NCI-H345 treated with DMSO at 0.1 percent for 48 hours (cell line): ENCODE results near the gene STAT5B.
"Not testable (repeated sequence)": the region's sequence is repeated elsewhere in the genome, so short reads cannot be mapped to it uniquely, and the experiment has no call there.

Experiments
- DNase-seq: peaks from one replicate; lab custom pipeline; 2025; ENCODE audit not compliant: unreplicated experiment; lab: John Stamatoyannopoulos, UW

Gene STAT5B

DNA sequence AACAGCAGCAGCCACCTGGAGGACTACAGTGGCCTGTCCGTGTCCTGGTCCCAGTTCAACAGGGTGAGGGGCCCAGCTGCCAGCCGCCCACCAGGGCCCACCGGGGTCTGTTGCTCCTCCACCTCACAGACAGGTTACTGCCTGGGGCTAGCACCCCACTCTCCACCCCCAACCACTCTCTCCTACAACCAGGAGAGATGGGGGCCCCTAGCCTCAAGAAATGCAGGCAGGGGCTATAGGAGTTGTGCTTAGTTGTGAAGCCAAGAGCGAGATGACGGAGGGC, 30.1 kb upstream of the STAT5B start:
- no peak for DNase-seq

DNA sequence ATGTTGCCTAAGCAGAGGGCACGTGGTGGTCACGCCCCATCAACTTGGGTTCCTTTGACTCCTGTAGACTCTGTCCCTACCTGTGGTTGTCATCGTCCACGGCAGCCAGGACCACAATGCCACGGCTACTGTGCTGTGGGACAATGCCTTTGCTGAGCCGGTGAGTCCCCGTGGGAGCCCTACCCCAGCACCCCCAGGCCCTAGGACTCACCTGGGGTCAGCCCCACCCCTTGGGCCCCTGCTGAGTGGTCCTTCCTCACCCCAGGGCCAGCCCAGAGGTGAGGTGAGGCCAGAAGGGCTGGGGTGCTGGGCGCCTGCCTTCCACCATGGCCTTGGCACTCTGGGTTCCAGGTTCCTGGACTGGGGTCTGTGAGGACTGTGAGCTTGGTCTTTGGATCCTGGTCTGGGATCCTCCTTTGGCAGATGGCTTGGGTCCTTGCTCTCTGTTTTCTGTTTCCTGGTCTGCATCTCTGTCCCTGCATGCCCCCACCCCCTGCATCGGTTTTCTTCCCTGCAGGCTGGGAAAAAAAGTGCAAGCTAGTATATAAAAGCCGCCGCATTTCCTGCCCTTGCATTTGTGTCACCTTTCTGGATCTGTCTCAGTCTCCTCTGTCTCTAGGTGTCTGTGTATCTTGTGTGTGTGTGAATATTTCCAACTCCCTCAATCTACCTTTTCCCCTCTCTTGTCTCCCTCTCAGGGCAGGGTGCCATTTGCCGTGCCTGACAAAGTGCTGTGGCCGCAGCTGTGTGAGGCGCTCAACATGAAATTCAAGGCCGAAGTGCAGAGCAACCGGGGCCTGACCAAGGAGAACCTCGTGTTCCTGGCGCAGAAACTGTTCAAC, 29.6 kb upstream of the STAT5B start:
- no peak for DNase-seq

DNA sequence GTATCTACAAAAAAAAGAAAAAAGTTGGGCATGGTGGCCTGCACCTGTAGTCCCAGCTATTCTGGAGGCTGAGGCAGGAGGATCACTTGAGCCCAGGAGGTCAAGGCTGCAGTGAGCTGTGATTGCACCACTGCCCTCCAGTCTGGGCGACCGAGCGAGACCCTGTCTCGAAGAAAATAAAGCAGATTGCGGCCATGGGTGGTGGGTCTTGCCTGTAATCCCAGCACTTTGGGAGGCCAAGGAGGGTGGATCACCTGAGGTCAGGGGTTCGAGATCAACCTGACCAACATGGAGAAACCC, 28.8 kb upstream of the STAT5B start:
- DNase-seq = not testable (repeated sequence)

DNA sequence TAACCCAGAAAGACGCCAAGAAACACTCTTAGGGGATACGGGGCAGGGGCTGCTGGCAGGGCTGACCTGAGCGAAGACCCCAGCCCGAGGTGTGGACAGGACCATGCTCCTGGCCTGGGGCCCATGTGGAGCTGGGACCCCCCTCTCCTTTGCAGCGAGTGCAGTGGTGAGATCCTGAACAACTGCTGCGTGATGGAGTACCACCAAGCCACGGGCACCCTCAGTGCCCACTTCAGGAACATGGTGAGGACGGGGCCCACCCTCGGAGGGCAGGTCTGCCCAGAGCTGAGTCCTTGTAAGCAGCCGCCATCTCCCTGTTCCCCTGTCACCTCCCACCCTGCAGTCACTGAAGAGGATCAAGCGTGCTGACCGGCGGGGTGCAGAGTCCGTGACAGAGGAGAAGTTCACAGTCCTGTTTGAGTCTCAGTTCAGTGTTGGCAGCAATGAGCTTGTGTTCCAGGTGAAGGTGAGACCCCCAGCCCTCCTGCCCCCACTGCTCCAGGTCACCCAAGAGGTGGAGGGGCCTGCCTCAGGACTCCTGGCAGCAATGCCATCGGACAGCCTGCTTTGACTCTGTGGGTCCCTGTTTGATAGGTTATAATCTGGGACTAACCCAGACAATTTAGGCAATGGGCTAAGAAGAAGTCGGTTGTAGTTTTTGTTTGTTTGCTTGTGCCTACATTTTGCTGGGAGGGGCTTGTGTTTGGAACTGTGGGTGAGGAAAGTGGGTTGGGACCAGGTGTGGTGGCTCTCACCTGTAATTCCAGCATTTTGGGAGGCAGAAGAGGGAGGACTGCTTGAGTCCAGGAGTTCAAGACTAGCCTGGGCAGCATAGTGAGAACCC, 28.2 kb upstream of the STAT5B start:
- DNase-seq = no peak

DNA sequence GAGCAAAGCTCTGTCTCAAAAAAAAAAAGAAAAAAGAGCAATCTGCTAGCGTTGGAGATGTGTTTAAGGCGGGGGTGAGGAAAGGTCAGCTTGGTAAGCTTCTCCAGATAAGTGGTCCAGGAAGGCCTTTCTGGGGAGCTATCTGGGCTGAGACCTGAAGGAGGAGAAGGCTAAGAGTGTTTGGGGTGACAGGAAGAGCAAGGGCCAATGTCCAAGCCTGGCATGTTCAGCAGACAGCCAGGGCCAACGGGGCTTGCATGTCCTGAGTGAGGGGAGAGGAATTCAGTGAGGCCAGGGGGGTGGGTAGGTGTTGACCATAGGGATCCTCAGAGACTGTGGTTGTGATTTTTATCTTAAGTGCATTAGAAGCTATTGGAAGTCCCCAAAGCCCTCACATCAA, 27.5 kb upstream of the STAT5B start:
- no peak for DNase-seq

DNA sequence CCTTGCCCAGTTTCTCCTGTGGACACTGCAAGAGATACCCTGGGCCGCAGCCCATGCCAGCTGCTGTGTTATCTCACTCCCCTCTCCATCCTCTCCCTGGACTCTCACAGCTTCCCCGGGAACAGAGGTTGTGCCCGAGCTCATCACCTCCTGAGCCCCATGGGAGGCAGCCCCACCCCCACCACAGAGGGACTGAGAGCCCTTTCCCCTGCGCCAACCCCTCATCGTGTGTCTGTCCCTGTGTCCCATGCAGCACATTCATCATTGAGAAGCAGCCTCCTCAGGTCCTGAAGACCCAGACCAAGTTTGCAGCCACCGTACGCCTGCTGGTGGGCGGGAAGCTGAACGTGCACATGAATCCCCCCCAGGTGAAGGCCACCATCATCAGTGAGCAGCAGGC, 24.8 kb upstream of the STAT5B start:
- no peak for DNase-seq

DNA sequence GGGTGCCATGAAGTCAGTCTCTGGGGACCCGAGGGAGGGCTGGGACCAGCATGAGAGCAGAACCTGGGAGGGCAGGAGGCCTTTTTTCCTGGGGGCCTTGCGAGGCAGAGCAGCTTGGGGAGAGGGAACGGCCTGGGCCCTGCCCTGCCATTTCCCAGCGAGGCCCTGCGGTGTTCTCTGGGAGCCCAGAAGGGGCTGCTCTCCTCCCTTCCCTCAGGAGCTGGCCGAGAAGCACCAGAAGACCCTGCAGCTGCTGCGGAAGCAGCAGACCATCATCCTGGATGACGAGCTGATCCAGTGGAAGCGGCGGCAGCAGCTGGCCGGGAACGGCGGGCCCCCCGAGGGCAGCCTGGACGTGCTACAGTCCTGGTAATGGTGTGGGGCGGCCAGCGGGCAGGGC, 23.7 kb upstream of the STAT5B start:
- not testable (repeated sequence) for DNase-seq

DNA sequence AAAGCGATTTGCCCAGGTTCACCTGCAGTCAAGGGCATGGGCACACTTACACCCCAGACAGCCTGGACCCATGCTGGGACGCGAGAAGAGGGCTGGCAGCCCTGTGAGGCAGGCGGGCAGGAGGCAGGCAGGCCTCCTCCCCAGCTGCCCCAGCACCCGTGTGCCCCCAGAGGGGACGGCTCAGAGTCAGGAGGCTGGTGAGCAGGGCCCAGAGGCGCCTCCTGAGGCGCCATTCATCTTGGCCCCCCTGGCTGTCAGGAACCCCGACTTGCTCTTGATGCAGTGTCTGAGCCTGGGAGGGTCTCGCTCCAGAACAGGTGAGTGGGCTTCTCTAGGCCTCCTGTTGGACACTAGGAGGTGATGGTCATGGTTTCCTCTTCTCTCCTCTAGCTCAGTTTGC, 23.2 kb upstream of the STAT5B start:
- DNase-seq = not testable (repeated sequence)

DNA sequence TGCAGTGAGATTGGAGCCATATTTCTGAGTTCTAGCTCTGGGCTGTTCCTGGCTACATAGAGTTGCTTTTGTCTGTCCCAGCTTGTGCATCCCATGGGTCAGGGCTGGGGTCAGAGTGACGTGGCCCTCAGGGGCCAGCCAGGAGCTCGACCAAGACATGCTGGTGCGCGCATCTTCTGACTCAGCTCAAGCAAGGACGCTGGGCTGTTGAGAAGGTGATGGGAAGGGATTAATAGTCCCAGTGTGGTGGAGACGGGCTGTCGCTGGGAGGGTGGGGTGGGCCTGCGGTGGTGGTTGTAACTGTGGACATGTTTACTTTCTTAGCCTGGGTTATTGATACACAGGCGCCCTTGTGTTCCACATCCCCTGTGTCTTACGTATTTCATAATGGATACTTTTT, 21.6 kb upstream of the STAT5B start:
- DNase-seq = not testable (repeated sequence)

DNA sequence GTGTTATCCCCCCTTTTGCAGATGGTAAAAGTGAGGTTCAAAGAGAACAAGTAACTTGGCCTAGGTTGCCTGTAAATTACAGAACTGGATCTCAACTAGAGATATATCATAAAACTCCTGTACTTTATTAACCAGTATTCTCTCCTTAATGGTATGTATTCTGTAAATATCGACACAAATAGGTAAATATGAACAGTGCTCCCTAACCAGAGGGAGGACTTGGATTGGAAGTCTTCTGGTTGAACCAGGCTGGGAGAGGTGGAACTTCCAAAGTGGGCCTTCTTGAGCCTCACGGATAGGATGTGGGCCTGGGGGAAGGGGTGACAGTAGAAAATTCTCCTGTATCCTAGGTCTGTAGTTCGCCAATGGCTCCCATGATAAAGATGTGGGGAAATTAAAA, 19.8 kb upstream of the STAT5B start:
- no peak for DNase-seq

DNA sequence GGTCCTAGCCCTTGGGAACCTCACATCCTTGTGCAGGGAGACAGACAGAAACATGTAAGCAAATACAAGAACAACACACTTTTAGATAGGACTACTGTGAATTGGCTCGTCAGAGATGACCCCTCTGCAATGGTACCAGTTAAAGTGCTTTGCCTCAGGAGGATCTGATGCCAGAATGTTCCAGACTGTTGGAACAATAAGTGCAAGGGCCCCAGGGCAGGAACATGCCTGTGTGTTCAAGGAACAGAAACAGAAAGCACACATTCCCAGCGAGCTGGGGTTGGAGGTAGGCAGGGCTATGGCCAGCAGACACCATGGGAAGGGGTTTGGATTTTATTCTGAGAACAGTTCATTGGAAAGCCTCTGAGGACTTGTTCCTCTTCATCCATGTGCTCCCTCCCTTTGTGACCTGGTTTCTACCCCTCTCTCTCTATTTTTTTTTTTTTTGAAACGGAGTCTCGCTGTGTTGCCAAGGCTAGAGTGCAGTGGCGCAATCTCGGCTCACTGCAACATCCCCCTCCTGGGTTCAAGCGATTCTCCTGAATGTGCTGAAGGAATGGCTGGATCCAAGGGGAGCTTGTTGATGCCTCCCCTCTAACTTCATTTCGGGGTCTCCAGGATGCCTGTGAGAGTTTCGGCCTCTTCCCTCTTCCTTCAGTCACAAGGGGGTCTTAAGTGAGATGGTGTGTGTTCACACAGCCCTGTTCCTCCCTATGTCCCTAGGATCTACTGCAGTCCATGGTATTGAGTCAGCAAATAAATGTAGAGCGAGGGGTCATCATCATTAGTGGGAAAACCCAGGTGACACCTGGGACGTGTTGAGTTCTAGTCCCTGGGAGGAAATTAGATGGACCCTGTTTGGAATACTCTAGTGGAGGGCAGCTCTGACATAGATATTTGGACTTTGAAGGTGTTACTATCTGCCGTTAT, 18.5 kb upstream of the STAT5B start:
- DNase-seq = no peak

DNA sequence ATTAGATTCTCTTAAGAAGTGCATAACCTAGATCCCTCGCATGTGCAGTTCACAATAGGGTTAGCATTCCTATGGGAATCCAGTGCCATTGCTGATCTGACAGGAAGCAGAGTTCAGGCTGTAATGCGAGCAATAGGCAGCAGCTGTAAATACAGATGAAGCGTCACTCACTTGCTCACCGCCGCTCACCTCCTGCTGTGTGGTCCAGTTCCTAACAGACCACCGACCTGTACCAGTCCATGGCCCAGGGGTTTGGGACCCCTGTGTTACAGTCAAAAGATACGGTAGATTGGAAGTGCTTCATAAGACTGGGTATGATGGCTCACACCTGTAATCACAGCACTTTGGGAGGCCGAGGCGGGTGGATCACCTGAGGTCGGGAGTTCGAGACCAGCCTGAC, 14.9 kb upstream of the STAT5B start:
- no peak for DNase-seq

DNA sequence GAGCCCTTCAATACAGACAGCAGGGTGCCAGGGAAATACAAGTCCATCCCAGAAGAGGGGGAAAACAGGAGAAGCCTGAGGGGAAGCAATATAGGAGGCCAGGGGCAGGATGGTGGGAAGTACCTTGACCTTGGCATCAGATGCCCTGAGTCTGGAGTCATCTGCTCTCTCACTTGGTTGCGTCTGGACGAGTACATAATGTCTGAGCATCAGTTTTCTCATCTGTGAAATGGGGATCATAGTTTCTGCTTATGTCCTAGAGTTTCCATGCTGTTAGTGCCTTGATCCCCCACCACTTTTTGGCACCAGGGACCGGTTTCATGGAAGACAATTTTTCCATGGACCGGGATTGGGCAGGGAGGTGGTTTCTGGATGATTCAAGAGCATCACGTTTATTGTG, 14.4 kb upstream of the STAT5B start:
- DNase-seq = no peak

DNA sequence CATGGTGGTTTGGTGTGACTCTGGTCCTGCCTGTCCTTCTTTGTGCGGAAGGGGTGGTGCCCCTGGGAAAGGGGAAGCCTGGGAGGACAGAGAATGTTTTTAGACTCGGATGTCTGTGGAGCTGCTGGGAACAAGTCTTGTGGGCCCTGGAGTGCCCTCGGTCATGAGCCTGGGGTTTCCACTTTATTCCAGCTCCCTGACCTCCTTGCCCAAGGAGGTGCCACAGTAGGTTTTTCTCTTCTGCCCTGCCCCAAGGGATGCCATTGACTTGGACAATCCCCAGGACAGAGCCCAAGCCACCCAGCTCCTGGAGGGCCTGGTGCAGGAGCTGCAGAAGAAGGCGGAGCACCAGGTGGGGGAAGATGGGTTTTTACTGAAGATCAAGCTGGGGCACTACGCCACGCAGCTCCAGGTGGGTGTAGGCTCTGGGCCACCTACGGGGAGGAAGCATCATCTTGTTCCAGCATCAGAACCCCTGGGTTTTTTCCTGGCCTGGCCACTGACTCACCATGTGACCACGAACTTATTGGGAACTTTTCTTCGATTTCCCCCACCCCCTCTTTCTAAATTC, 13.5 kb upstream of the STAT5B start:
- DNase-seq = no peak

DNA sequence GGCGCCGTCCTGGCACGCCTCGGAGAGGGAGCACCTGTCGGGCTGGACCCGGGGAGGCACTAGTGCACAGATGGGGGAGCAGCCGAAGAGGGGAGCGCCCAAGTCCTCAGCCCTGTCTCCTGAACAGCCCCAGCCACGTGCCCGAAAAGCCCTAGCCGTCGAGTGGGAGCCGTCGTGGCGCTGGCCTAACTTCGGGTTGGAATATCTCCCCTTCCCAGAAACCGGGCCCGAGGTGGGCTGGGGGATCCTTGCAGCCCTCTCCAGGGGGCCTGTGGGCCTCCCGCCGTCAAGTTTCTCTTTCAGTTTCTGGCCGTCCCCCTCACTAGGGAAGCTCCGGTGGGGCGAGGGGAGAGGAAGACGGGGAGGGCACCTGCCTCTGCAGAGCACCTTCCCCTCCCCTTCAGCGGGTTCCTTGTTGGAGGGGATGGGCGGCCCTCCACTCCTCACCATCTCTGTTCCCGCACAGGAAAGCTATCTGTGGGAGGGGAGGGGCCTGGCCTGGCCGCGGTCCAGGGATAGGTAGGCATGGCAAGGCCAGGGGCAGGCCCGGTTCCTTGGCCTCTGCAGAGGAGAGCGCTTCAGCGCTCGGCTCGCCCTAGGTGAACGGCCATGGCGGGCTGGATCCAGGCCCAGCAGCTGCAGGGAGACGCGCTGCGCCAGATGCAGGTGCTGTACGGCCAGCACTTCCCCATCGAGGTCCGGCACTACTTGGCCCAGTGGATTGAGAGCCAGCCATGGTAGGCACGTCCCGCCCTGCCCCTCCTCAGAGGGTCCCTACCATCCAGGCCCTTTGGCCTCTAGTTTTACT, 12.8 kb upstream of the STAT5B start:
- no peak for DNase-seq

DNA sequence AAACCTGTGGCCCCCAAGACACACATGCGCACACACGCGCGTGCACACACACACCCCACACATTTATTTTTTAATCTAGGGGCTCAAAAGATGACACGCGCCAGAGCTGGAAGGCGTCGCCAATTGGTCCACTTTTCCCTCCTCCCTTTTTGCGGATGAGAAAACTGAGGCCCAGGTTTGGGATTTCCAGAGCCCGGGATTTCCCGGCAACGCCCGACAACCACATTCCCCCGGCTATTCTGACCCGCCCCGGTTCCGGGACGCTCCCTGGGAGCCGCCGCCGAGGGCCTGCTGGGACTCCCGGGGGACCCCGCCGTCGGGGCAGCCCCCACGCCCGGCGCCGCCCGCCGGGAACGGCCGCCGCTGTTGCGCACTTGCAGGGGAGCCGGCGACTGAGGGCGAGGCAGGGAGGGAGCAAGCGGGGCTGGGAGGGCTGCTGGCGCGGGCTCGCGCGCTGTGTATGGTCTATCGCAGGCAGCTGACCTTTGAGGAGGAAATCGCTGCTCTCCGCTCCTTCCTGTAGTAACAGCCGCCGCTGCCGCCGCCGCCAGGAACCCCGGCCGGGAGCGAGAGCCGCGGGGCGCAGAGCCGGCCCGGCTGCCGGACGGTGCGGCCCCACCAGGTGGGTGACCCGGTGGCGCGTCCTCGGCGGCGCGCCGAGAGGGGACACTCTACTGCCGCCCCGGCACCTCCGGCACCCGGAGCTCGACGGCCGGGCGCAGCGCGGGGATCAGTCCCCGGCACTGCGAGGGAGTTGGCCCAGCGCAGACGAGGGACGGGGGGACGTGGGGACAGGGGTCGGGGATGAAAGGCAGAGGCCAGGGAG, 12.0 kb upstream of the STAT5B start, which contains the start of gene STAT5A:
TSS of gene STAT5A (plus strand) at position 522 of the 826 bp plus-strand sequence. CDS start 914 bp downstream, outside the sequence.
- no peak for DNase-seq

DNA sequence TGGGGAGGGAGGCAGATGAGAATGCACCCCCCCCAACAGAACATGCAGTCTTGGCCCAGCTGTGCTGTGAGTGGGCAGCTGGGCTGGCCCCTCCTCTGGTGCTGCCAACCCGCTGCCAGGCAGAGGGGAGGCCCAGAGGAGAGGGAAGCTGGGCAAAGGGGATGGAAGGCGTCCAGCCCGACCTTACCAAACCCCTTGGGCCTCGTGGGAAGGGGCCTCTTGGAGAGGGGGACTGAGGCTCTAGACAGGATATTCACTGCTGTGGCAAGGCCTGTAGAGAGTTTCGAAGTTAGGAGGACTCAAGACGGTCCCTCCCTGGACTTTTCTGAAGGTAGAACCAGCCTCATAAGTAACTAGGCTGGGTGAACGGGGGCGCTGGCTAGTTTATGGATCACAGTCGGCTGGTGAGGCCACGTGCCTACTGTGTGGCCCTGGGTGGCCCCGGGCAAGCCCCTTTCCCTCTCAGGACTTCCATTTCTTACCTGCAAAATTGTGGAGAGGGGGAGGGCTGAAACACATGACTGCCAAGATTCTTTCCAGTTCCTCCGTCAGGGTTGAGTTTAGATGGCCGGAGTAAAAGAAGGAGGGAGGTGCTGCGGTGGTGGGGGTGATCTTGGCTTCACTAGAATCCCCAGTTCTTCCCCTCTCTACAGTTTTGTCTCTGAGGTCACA, 11.2 kb upstream of the STAT5B start:
- no peak for DNase-seq

DNA sequence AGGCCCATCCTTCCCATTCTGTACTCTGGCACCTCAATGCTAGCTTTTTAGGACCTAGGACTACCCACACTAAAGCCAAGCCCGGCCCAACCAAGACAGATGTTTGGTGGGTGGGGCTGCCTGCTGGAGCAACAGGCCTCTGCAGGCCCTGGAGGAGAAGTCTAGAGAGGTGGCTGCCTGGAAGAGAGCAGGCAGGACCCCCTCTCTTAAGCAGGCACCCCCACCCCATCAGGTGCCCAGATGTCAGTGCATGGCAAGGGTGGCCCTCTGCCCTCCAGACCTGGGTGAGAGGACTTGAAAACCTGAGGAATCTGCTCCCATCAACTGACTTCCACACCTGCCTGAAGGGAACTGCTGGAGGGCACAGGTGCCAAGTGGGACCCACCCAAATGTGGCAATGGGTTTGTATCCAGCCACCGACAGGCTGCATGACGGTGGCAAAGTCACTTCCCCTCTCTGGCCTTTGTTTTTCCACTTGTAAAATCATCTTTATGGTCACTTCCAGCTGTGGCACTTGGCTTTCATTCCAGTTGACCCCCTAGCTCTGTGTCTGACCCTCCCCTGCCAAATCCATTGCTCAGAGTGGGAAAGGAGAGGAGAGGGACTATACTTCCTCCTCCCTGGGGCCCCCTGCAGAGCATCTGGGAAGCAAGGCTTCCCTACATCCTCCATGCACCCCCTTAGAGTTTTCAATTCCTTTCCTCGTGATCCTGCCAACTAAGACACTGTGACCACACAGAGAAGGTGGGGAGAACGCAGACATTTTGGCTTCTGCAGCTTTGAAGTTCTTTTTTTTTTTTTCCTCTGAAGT, 10.4 kb upstream of the STAT5B start:
- no peak for DNase-seq
